Activated CD4-positive, alpha-beta T cell treated with anti-CD3 and anti-CD28 coated beads, Interleukin-2, amount 50 U/mL, for 4 hours (primary cell): ENCODE results near the gene MAFB.
"Not testable (repeated sequence)": the region's sequence is repeated elsewhere in the genome, so short reads cannot be mapped to it uniquely, and the experiment has no call there.

Experiments used
- DNase-seq, 2 experiments: peaks; one replicate each; pipeline ENCODE4 v3.0.0-alpha.2; 2020

The MAFB gene

GRCh38 chr20:40689100-40689942 lies at the start of gene MAFB:
TSS of gene MAFB (minus strand) at chr20:40689236. CDS start at chr20:40688850, 386 bp downstream.
- no peak for DNase-seq

- DNase-seq: not testable (repeated sequence)
Observed at GRCh38 chr20:40736468-40736867, 47.4 kb upstream of the MAFB start.

GRCh38 chr20:40728996-40729395 lies 40.0 kb upstream of the MAFB start:
- DNase-seq: no peak

- no peak for DNase-seq
Observed at GRCh38 chr20:40728470-40728869, 39.4 kb upstream of the MAFB start.

GRCh38 chr20:40727960-40728359 lies 38.9 kb upstream of the MAFB start:
- DNase-seq: no peak

GRCh38 chr20:40726776-40727175 lies 37.7 kb upstream of the MAFB start:
- DNase-seq: no peak

GRCh38 chr20:40724566-40724965 lies 35.5 kb upstream of the MAFB start:
- no peak for DNase-seq

- DNase-seq: no peak
Observed at GRCh38 chr20:40720826-40721225, 31.8 kb upstream of the MAFB start.

GRCh38 chr20:40720099-40720498 lies 31.1 kb upstream of the MAFB start:
- DNase-seq: no peak

- no peak for DNase-seq
Observed at GRCh38 chr20:40718982-40719729, 30.1 kb upstream of the MAFB start.

- DNase-seq: no peak
Observed at GRCh38 chr20:40718214-40718977, 29.4 kb upstream of the MAFB start.

GRCh38 chr20:40717343-40717865 lies 28.4 kb upstream of the MAFB start:
- no peak for DNase-seq

GRCh38 chr20:40715491-40715890 lies 26.5 kb upstream of the MAFB start:
- DNase-seq: no peak

- DNase-seq: no peak
Observed at GRCh38 chr20:40714916-40715315, 25.9 kb upstream of the MAFB start.

- no peak for DNase-seq
Observed at GRCh38 chr20:40714109-40714508, 25.1 kb upstream of the MAFB start.

- DNase-seq: no peak
Observed at GRCh38 chr20:40713508-40713907, 24.5 kb upstream of the MAFB start.

- DNase-seq: no peak
Observed at GRCh38 chr20:40711079-40711478, 22.0 kb upstream of the MAFB start.

GRCh38 chr20:40710603-40711002 lies 21.6 kb upstream of the MAFB start:
- DNase-seq: no peak

GRCh38 chr20:40706977-40707582 lies 18.0 kb upstream of the MAFB start:
- DNase-seq: no peak

- DNase-seq: no peak
Observed at GRCh38 chr20:40705413-40705812, 16.4 kb upstream of the MAFB start.

GRCh38 chr20:40704828-40705227 lies 15.8 kb upstream of the MAFB start:
- DNase-seq: no peak

- DNase-seq: no peak
Observed at GRCh38 chr20:40703975-40704530, 15.0 kb upstream of the MAFB start.
